BJ (cell line): ENCODE measurements around the gene NTF3. TPM values are rescaled to one million over a fixed set of nuclear protein-coding genes. Genes with fewer than 3 reads are reported as not detected.

ENCODE experiments used
- CTCF ChIA-PET: fragments of 350-600 bp; formaldehyde crosslinking; extraction: SDS; loops from one replicate; lab custom pipeline; 2021; ENCODE audit warnings: antibody characterized with exemption, inconsistent platforms; lab: Yijun Ruan, JAX
- POLR2A ChIA-PET: fragments of 300-600 bp; sonication (Branson Sonifier 250); formaldehyde crosslinking; extraction: SDS; loops from one replicate; lab custom pipeline; 2021; ENCODE audit warnings: antibody characterized with exemption; lab: Charles Lee
- DNase-seq: peaks from one replicate; pipeline ENCODE4 v3.0.0-alpha.2; 2011; ENCODE audit warnings: low read depth
- H3K27me3 ChIP-seq: 2 replicates; pipeline ENCODE4 v1.6.0; 2011; ENCODE audit warnings: low read length; ENCODE audit not compliant: control insufficient read depth, insufficient read depth
- H3K36me3 ChIP-seq: 2 replicates; pipeline ENCODE4 v1.5.1; 2011; ENCODE audit warnings: low read length; ENCODE audit not compliant: control insufficient read depth, insufficient read depth
- H3K4me3 ChIP-seq: 2 replicates; pipeline ENCODE4 v1.5.1; 2011; ENCODE audit warnings: low read depth, mild to moderate bottlenecking, control low read depth, low read length
- polyA plus RNA-seq: library from polyadenylated mRNA; depleted of rRNA; stranded (reverse); fragments of >200 nt; gene quantifications from 2 replicates; pipeline ENCODE4 v1.2.3, GENCODE V29; 2011
- TF ChIP-seq, protein P1 (sequence below): IDR thresholded peaks from 2 replicates; pipeline ENCODE4 v1.5.1; 2011; ENCODE audit warnings: low read depth, mild to moderate bottlenecking, control low read depth, inconsistent platforms, low read length, moderate library complexity; ENCODE audit not compliant: insufficient read depth

NTF3 gene
- polyA plus RNA-seq, 1 experiment = 12.5 TPM

DNA sequence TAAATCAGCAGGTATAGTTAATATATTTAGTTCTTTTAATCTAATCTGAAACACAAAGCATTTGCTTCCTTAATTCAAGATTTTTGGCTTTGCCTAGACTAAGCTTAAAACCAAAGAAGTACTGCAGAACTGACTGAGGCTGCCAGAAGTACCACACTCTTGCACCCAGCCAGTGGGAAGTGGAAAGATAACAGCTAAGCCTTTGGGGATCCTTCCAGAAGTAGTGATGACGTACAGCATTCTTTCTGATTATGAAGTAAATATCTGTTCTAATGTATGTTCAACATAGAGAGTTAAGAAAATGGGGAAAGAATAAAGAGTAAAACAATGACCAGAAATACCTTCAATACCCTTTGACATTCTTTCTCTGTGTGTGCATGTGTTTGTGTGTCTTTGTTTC lies 19.3 kb downstream of the NTF3 start:
- no peak for DNase-seq
- H3K4me3 ChIP-seq = no peak overlapping the region
- no peaks in the 10 kb centered on the region for H3K27me3 ChIP-seq
- ChIA-PET CTCF (interaction anchor here (0.9 to 1.2 kb wide), 2 partner anchors 8 to 9 kb away, joined by 3 read pairs; no protein-coding TSS in a partner anchor), POLR2A (no interaction called here)
- no peaks in the 10 kb centered on the region for H3K36me3 ChIP-seq
- TF ChIP-seq, protein P1, sequence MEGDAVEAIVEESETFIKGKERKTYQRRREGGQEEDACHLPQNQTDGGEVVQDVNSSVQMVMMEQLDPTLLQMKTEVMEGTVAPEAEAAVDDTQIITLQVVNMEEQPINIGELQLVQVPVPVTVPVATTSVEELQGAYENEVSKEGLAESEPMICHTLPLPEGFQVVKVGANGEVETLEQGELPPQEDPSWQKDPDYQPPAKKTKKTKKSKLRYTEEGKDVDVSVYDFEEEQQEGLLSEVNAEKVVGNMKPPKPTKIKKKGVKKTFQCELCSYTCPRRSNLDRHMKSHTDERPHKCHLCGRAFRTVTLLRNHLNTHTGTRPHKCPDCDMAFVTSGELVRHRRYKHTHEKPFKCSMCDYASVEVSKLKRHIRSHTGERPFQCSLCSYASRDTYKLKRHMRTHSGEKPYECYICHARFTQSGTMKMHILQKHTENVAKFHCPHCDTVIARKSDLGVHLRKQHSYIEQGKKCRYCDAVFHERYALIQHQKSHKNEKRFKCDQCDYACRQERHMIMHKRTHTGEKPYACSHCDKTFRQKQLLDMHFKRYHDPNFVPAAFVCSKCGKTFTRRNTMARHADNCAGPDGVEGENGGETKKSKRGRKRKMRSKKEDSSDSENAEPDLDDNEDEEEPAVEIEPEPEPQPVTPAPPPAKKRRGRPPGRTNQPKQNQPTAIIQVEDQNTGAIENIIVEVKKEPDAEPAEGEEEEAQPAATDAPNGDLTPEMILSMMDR = no peak

DNA sequence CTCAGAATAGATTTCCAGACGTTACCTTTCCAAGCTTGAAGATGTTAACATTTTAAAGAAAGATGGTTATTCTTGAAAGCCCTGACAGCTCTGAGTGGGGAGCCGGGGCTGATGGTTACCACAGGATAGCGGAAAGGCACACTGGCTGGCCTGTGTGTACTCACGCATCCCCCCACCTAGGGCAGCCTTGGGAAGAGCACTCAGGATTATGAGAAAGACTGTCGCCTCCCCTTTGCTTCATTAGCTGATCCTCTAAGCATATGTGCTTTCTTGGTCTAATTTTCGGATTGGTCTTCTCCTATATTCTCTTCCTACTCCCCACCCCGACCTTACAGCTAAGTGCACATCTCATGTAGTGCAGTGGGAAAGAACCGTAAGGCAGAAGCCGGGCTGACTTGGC lies 20.7 kb downstream of the NTF3 start:
- DNase-seq = no peak
- TF ChIP-seq, protein P1 = no peak
- ChIA-PET POLR2A (no interaction called here), CTCF (interaction anchor here (0.9 to 1.4 kb wide), 3 partner anchors 9 to 59 kb away, joined by 3 to 5 read pairs (median 5); no protein-coding TSS in a partner anchor)
- H3K4me3 ChIP-seq = no peak overlapping the region
- H3K36me3 ChIP-seq = no peaks in the 10 kb centered on the region
- H3K27me3 ChIP-seq = no peaks in the 10 kb centered on the region

DNA sequence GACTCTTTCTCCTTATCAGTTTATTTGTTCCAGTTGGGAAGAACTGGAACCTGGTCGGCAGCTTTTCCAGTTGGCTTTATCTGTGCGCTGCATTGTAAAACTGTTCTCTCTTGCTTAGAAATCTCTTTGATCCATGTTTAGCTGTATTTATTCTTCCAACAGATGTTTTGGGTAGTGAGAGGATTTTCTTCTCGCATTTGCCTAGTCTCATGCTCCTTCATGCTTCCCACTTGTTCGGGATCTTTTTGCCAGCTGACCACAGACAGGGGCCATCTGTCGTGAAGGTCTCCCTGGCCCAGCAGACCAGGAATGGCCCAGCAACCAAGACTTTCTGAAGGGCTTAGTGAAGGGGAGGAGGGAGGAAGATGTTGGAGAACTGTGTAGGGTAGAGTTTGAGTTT lies 21.6 kb downstream of the NTF3 start:
- H3K36me3 ChIP-seq = no peaks in the 10 kb centered on the region
- TF ChIP-seq, protein P1 = no peak
- DNase-seq = no peak
- POLR2A ChIA-PET = no interaction called here
- CTCF ChIA-PET = interaction anchor here (0.7 to 1.4 kb wide), 4 partner anchors 10 to 58 kb away, joined by 3 to 6 read pairs (median 4); no protein-coding TSS in a partner anchor
- no peak overlapping the region for H3K4me3 ChIP-seq
- no peaks in the 10 kb centered on the region for H3K27me3 ChIP-seq

DNA sequence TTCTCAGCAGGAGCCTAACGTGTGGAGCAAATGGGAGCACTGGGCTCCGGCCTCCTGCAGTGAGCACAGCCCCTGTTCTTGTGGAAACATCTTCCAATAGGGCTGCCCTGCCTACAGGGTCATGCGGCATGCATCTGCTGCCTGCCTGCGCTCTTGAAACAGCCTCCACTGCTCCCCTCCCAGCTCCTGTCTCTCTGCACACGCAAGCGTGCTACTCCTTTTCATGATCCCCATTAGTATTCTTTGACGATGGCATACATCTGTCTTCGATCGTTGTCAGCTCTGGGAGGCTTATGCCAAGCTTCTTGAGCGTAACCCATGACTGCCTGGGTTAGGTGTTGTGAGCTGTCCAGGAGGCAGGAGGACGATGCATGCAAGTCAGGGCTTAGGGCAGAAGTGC lies 23.1 kb downstream of the NTF3 start:
- Histone ChIP-seq H3K4me3 (no peak overlapping the region), H3K27me3 (no peaks in the 10 kb centered on the region), H3K36me3 (no peaks in the 10 kb centered on the region)
- ChIA-PET POLR2A (no interaction called here), CTCF (interaction anchor here (0.9 to 2.7 kb wide), 3 partner anchors 10 to 56 kb away, joined by 3 to 12 read pairs (median 6); no protein-coding TSS in a partner anchor)
- no peak for DNase-seq
- TF ChIP-seq, protein P1 = no peak

DNA sequence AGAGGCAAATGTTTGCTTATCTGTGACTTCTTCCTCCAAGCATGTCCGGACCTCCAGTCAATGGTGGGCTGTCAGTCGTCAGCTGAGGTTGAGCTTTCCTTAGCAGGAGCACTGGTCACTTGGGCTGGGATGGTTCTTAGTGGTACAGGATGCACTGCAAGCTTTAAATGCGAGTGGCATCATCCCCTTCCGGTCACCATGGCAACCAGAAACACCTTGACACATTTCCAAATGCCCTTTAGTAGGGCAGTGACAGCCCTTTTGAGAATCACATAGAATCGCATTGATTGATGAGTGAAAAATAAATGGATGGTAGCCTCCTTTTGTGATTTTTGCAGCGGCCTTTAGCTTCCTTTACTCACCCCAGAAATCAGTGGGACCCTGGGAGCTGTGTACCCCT lies 24.1 kb downstream of the NTF3 start:
- ChIA-PET POLR2A (no interaction called here), CTCF (interaction anchor here (1.1 to 2.7 kb wide), 5 partner anchors 10 to 354 kb away, joined by 3 to 12 read pairs (median 6); no protein-coding TSS in a partner anchor)
- Histone ChIP-seq H3K27me3 (no peaks in the 10 kb centered on the region), H3K36me3 (no peaks in the 10 kb centered on the region), H3K4me3 (no peak overlapping the region)
- DNase-seq = no peak
- TF ChIP-seq, protein P1 = no peak
